ENCODE data around the gene CLDN16.

GRCh38 chr3:190429681-190430080 lies 41.7 kb downstream of the CLDN16 start:
- TF ChIP-seq CTCF (IDR thresholded peaks at IDR 0.05) (no peak), EZH2 (IDR thresholded peaks at IDR 0.05; ENCODE audit: borderline replicate concordance, insufficient read depth, low read depth, low read length, poor library complexity, severe bottlenecking) (no peak)

All from B cell (primary cell).